ENCODE results near the gene ZIC5.

Gene ZIC5

DNA sequence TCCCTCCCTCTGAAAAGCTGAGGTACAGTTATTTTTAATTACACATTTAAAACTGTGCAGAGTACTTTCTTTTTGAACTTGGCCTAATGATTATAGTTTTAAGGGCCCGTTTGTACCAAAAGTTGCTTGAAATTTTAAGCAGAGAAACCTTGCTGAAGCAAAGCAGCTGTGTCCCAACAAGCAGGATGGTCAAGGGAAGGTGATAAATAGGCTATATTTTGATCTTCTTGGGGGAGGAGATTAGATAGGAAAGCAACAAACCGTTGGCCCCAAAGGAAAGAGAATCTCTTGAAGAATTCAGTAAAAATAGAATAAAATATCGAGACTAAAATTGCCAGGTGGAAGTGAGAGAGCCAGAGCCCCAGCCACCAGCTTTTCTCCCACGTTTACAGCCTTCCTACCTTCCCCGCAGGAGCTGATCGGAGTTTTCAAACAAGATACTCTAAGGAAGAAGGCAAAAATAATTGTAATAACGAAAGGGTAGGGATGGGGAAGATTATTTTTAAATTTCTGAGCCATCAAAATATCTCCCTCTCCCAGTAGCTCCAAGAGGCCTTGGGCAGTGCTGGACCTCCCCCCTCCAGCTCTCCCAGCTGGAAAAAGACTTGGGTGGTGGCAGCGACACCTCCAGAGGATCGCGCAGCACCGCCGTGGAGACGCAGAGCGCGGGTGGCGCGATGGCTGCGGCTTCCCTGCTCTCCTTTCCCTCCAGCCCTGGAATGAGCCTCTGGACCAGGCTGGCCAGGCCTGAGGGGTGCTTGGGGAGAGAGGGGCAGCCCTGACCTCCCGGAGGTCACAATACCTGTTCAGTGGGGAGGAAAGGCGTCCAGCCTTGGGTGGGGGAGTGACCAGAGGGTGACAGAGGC, 15.8 kb upstream of the ZIC5 start:
- in situ Hi-C loops (cut with MboI; ENCODE audit: low pct_unique_long_range_greater_than_20kb, low sequenced_read_pairs, unreplicated experiment) = loop anchor here (25.0 kb wide), 2 partner anchors 250 to 525 kb away; no protein-coding TSS in a partner anchor
- no peak for DNase-seq (ENCODE audit: low spot score)
- TF ChIP-seq, protein P1, sequence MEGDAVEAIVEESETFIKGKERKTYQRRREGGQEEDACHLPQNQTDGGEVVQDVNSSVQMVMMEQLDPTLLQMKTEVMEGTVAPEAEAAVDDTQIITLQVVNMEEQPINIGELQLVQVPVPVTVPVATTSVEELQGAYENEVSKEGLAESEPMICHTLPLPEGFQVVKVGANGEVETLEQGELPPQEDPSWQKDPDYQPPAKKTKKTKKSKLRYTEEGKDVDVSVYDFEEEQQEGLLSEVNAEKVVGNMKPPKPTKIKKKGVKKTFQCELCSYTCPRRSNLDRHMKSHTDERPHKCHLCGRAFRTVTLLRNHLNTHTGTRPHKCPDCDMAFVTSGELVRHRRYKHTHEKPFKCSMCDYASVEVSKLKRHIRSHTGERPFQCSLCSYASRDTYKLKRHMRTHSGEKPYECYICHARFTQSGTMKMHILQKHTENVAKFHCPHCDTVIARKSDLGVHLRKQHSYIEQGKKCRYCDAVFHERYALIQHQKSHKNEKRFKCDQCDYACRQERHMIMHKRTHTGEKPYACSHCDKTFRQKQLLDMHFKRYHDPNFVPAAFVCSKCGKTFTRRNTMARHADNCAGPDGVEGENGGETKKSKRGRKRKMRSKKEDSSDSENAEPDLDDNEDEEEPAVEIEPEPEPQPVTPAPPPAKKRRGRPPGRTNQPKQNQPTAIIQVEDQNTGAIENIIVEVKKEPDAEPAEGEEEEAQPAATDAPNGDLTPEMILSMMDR (IDR thresholded peaks at IDR 0.05; ENCODE audit: extremely low read depth, insufficient read depth, missing control alignments) = no peak

DNA sequence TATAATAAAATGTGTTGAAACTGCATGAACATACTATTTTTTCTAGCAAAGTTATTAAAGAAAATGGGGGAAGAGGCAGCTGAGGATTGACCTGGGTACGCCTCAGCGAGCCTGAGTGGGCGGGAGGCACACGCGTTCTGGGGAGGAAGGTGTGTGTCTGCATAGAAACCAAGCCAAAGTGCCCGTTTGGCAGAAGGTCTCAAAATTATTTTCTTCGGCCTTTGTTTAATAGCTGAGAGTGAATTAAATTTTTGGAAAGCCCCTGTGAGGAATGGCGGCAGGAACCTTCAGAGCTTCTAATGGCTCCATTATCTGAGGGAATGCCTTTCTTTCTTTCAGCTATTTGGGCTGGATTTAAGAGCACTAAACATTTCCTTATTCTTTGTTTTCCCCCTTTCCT, 15.2 kb upstream of the ZIC5 start:
- DNase-seq (ENCODE audit: low spot score) = no peak
- TF ChIP-seq, protein P1 (IDR thresholded peaks at IDR 0.05; ENCODE audit: extremely low read depth, insufficient read depth, missing control alignments) = no peak
- in situ Hi-C loops (cut with MboI; ENCODE audit: low pct_unique_long_range_greater_than_20kb, low sequenced_read_pairs, unreplicated experiment) = loop anchor here (25.0 kb wide), 2 partner anchors 251 to 526 kb away; no protein-coding TSS in a partner anchor

DNA sequence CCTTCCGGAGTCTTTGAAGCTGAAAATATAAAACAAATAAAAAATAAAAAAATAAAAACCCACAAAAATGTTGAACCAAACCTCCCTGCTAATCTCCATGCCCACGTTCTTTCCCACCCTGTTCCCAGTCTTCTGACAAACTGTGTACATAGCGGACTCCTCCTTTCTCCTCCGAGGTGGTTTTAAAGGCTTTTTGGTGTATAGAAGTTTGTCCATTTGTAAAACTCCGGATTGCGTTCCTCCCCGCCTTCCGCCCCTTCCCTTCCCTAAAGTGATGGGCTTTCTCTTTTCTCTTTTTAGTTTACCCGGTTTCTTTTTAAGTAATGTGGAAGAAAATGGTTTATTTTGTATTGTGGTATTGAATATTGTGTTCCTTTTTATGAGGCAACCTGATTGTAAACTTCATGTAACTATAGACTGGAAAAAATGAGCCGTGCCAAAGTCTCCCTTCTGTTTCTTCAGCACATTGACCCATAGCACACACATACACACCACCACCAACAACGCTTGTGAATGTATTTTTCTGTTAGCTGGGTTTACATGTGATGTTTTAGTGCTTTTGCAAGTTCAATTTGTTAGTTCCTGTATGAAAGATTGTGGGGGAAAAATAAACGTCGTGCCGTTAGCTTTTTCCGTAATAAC, 14.4 kb upstream of the ZIC5 start:
- no peak for DNase-seq (ENCODE audit: low spot score)
- TF ChIP-seq, protein P1 (IDR thresholded peaks at IDR 0.05; ENCODE audit: extremely low read depth, insufficient read depth, missing control alignments) = no peak
- in situ Hi-C loops (cut with MboI; ENCODE audit: low pct_unique_long_range_greater_than_20kb, low sequenced_read_pairs, unreplicated experiment) = loop anchor here (25.0 kb wide), 2 partner anchors 251 to 526 kb away; no protein-coding TSS in a partner anchor

DNA sequence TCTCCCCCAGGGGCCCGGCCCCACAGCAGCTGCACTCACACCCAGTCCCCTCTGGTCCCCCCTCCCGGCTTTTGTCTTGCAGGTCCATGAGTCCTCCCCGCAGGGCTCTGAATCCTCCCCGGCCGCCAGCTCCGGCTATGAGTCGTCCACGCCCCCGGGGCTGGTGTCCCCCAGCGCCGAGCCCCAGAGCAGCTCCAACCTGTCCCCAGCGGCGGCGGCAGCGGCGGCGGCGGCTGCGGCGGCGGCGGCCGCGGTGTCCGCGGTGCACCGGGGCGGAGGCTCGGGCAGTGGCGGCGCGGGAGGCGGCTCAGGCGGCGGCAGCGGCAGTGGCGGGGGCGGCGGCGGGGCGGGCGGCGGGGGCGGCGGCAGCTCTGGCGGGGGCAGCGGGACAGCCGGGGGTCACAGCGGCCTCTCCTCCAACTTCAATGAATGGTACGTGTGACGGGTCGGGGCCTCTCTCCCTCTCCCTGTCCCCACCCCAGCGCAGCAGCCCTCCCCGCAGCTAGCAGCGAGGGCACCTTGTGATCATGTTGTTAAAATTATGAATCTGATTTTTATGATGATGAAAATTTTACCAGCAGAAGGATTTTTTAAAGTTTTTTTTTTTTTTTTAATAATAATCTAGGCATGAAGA, 13.8 kb upstream of the ZIC5 start:
- DNase-seq (ENCODE audit: low spot score) = no peak
- in situ Hi-C loops (cut with MboI; ENCODE audit: low pct_unique_long_range_greater_than_20kb, low sequenced_read_pairs, unreplicated experiment) = loop anchor here (25.0 kb wide), 2 partner anchors 252 to 527 kb away; no protein-coding TSS in a partner anchor
- TF ChIP-seq, protein P1 (IDR thresholded peaks at IDR 0.05; ENCODE audit: extremely low read depth, insufficient read depth, missing control alignments) = no peak

DNA sequence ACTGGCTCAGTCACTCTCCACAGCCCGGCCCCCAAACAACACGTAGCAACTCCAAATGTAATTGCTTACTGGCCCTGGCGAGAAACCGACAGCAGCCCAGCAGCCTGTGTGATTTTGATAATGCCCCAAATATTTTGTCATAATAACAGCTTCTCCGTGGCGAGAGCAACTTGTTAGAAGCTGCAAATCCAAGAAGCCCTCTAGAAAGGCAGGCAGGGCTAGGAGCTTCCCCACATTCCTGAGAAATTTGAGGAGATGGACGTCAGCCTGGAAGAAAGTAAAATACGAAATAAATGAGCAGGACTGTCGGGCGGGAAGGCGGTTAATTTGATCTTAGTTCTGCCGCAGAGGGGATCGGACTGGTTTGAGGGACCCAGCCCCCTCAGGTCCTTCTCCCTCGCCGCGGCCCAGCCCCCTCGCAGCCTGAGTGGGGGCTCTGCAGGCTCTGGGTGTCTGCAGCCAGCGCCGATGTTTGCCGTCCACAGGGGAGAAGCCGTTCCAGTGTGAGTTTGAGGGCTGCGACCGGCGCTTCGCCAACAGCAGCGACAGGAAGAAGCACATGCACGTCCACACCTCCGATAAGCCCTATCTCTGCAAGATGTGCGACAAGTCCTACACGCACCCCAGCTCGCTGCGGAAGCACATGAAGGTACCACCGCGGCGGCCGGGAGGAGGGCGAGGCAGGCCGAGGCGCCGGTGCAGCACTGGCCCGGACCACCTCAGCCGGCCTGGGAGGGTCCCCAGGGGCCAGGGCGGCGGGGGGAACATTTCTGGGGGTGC, 13.1 kb upstream of the ZIC5 start:
- in situ Hi-C loops (cut with MboI; ENCODE audit: low pct_unique_long_range_greater_than_20kb, low sequenced_read_pairs, unreplicated experiment) = loop anchor here (25.0 kb wide), 2 partner anchors 253 to 528 kb away; no protein-coding TSS in a partner anchor

More for the DNA sequence above, 13.1 kb upstream of the ZIC5 start:
- TF ChIP-seq, protein P1 (IDR thresholded peaks at IDR 0.05; ENCODE audit: extremely low read depth, insufficient read depth, missing control alignments) = no peak
- no peak for DNase-seq (ENCODE audit: low spot score)
